Parathyroid adenoma (tissue), 2 donors: ENCODE results near the gene CCDC194.

Experiments
- H2AFZ ChIP-seq: fragments of 300-600 bp; sonication (generic); one replicate; pipeline ENCODE4 v1.7.0; 2017; ENCODE audit warnings: antibody characterized with exemption, mild to moderate bottlenecking
- H3K27ac ChIP-seq: fragments of 300-600 bp; sonication (generic); one replicate; pipeline ENCODE4 v1.7.0; 2017
- H3K27me3 ChIP-seq: fragments of 300-600 bp; sonication (generic); one replicate; pipeline ENCODE4 v1.7.0; 2017; ENCODE audit warnings: low read length; ENCODE audit not compliant: control insufficient read depth, insufficient read depth
- H3K36me3 ChIP-seq: fragments of 300-600 bp; sonication (generic); one replicate; pipeline ENCODE4 v1.7.0; 2017; ENCODE audit warnings: low read length; ENCODE audit not compliant: control insufficient read depth, insufficient read depth
- H3K4me1 ChIP-seq: fragments of 300-600 bp; sonication (generic); one replicate; pipeline ENCODE4 v1.7.0; 2017; ENCODE audit warnings: control low read depth
- H3K4me2 ChIP-seq: fragments of 300-600 bp; sonication (generic); one replicate; pipeline ENCODE4 v1.7.0; 2017; ENCODE audit warnings: low read length
- H3K4me3 ChIP-seq: fragments of 300-600 bp; sonication (generic); one replicate; pipeline ENCODE4 v1.7.0; 2017; ENCODE audit warnings: low read depth, low read length
- H3K79me2 ChIP-seq: fragments of 300-600 bp; sonication (generic); one replicate; pipeline ENCODE4 v1.7.0; 2017; ENCODE audit warnings: control low read depth
- H3K9ac ChIP-seq: fragments of 300-600 bp; sonication (generic); one replicate; pipeline ENCODE4 v1.7.0; 2017; ENCODE audit warnings: mild to moderate bottlenecking
- H3K9me3 ChIP-seq: fragments of 300-600 bp; sonication (generic); one replicate; pipeline ENCODE4 v1.7.0; 2017; ENCODE audit warnings: low read length; ENCODE audit not compliant: control insufficient read depth
- TF ChIP-seq, protein P1 (sequence below): fragments of 300-600 bp; sonication (generic); IDR thresholded peaks from one replicate; pipeline ENCODE4 v1.7.0; 2017; ENCODE audit warnings: antibody characterized with exemption, mild to moderate bottlenecking
- donor health status: primary hyperparathyroidism.

Gene CCDC194

DNA sequence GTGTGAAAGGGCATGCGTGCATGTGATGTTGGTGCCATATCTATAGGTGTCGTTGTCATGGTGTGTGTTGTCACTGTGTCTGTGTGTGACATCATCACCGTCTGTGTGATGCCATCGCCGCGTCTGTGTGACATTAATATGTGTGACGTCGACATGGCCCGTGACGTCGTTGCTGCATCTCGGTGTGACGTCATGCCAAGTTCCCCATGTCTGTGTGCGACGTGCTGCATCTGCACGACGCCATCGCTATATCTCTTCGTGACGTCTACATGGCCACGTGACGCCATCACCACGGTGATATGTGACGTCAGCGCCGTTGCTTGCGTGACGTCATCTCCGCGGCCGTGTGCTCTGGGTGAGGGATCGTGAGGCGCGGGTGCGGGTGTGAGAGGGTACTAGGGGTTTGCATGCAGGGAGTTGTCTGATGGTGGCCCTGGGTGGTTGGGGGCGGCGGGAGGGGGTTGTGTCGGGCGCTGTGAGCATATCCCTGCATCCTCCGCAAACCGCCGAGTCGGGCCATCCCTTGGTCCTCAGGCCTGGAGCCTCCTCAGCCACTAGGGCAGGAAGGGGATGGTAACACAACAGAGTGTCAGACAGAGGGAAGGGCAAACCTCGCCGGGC lies 42.1 kb downstream of the CCDC194 start:
- no peaks in the 10 kb centered on the region for H3K36me3 ChIP-seq

DNA sequence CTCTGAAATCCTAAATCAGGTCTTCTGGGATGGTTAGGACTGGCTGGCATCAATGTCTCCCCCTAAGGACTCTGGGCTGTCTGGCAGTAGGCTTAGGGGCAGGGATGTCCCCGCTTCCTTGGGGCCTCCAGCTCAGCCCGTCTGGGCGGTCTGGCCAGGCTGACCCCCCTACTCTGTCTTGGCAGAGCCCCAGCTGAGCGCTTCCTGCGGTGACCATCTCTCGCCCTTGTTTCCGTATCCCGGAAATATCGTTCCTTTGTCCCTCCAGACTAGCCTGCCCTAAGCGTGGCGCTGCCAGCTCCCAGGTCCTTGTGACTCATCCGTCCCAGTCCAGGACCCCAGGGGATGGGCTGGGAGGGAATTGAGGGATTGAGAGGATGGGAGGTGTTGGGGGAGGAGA lies 45.3 kb downstream of the CCDC194 start:
- TF ChIP-seq, protein P1, sequence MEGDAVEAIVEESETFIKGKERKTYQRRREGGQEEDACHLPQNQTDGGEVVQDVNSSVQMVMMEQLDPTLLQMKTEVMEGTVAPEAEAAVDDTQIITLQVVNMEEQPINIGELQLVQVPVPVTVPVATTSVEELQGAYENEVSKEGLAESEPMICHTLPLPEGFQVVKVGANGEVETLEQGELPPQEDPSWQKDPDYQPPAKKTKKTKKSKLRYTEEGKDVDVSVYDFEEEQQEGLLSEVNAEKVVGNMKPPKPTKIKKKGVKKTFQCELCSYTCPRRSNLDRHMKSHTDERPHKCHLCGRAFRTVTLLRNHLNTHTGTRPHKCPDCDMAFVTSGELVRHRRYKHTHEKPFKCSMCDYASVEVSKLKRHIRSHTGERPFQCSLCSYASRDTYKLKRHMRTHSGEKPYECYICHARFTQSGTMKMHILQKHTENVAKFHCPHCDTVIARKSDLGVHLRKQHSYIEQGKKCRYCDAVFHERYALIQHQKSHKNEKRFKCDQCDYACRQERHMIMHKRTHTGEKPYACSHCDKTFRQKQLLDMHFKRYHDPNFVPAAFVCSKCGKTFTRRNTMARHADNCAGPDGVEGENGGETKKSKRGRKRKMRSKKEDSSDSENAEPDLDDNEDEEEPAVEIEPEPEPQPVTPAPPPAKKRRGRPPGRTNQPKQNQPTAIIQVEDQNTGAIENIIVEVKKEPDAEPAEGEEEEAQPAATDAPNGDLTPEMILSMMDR = no peak
- Histone ChIP-seq H3K4me1 (no peaks in the 10 kb centered on the region), H3K27ac (peak overlapping the region; percentile 63)

More for the DNA sequence above, 42.1 kb downstream of the CCDC194 start:
- H3K4me3 ChIP-seq = no peak overlapping the region
- no peaks in the 10 kb centered on the region for H3K4me1 ChIP-seq
- H2AFZ ChIP-seq = no peak overlapping the region
- TF ChIP-seq, protein P1 = no peak
- no peak overlapping the region for H3K9ac ChIP-seq
- H3K27me3 ChIP-seq = no peaks in the 10 kb centered on the region
- no peak overlapping the region for H3K27ac ChIP-seq
- no peaks in the 10 kb centered on the region for H3K9me3 ChIP-seq
- no peak overlapping the region for H3K4me2 ChIP-seq
- H3K79me2 ChIP-seq = no peaks in the 10 kb centered on the region

DNA sequence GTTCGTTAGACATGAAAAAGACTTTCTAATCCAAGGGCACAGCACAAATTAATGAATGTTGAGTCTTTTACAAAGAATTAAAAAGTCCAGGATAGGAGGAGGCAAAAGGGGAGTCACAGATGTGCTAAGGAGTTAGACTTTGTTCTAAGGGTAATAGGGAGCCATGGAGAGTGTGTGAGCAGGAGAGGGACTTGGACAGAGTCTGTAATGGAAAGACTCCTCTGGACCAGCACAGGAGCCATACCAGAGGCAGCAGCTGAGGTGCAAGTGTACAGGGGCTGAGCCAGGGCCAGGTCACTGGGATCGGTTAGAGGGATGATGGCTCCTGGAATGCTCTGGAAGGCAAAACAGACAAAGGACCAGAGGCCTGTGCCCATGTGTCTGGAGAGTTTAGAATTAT lies 46.1 kb downstream of the CCDC194 start:
- Histone ChIP-seq H3K27me3 (no peaks in the 10 kb centered on the region), H3K27ac (peak overlapping the region; percentile 63)

More for the DNA sequence above, 45.3 kb downstream of the CCDC194 start:
- Histone ChIP-seq H3K4me3 (no peak overlapping the region), H3K4me2 (peak overlapping the region; percentile 22), H3K9me3 (no peaks in the 10 kb centered on the region), H2AFZ (peak overlapping the region; percentile 11), H3K9ac (no peak overlapping the region), H3K36me3 (no peaks in the 10 kb centered on the region), H3K27me3 (no peaks in the 10 kb centered on the region), H3K79me2 (no peaks in the 10 kb centered on the region)

DNA sequence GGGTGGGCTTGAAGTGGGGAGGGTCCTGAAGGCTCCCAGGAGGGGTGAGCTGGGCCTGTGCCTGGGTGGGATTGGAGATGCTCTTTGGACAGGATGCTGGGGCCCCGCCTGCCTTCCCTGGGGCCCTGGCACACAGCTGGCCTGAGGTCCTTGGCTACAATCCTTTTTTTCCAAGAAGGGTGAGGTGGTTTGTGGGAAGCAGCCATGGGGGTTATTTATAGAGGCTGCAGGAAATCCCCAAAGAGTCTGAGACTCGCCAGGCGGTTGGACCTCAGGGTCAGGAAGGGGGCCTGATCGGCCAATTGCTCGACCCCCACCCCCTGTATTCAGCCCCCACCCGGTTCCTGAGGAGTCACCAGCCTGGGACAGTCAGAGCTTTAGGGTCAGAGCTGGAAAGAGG lies 46.6 kb downstream of the CCDC194 start:
- H2AFZ ChIP-seq = no peak overlapping the region
- H3K4me2 ChIP-seq = no peak overlapping the region
- H3K4me1 ChIP-seq = no peaks in the 10 kb centered on the region
- peak overlapping the region; percentile 63 for H3K27ac ChIP-seq
- no peaks in the 10 kb centered on the region for H3K27me3 ChIP-seq
- no peaks in the 10 kb centered on the region for H3K9me3 ChIP-seq
- H3K4me3 ChIP-seq = no peak overlapping the region
- TF ChIP-seq, protein P1 = no peak
- H3K9ac ChIP-seq = no peak overlapping the region
- H3K79me2 ChIP-seq = no peaks in the 10 kb centered on the region
- no peaks in the 10 kb centered on the region for H3K36me3 ChIP-seq

More for the DNA sequence above, 46.1 kb downstream of the CCDC194 start:
- H3K9ac ChIP-seq = no peak overlapping the region
- no peaks in the 10 kb centered on the region for H3K36me3 ChIP-seq
- H3K4me1 ChIP-seq = no peaks in the 10 kb centered on the region
- H3K9me3 ChIP-seq = no peaks in the 10 kb centered on the region
- no peak overlapping the region for H3K4me3 ChIP-seq
- H3K4me2 ChIP-seq = no peak overlapping the region
- no peak overlapping the region for H2AFZ ChIP-seq
- H3K79me2 ChIP-seq = no peaks in the 10 kb centered on the region
- TF ChIP-seq, protein P1 = no peak

DNA sequence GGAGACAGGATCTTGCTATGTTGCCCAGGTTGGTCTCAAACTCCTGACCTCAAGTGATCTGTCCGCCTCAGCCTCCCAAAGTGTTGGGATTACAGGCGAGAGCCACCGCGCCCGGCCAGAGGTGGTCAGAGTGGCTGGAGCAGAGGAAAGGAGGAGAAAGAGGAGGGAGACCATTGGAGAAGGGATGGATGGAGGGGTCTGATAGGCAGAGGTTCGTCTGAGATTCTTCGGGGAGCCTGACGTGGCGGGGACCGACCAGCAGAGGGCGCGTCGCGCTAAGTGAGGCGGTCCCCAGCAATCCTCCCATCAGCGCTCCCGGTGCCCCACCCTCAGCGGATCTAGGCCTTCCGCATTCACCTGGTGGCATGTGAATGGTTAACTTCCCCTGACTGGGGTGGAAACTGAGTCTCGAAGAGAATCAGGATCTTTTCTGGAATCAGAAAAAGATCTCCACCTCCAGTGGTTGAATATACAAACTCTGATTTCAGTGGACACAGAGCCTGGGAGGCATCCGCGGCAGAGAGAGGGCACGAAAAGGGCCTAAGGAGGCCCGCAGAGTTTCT lies 47.8 kb downstream of the CCDC194 start:
- Histone ChIP-seq H3K27ac (peak overlapping the region; percentile 63), H3K4me3 (no peak overlapping the region)

More for the DNA sequence above, 47.8 kb downstream of the CCDC194 start:
- Histone ChIP-seq H2AFZ (no peak overlapping the region), H3K36me3 (no peaks in the 10 kb centered on the region), H3K9me3 (no peaks in the 10 kb centered on the region), H3K79me2 (no peaks in the 10 kb centered on the region), H3K27me3 (no peaks in the 10 kb centered on the region), H3K4me2 (no peak overlapping the region), H3K4me1 (no peaks in the 10 kb centered on the region), H3K9ac (no peak overlapping the region)
- TF ChIP-seq, protein P1 = peak; percentile 92
